ENCODE data around the gene ZNF544.

DNA sequence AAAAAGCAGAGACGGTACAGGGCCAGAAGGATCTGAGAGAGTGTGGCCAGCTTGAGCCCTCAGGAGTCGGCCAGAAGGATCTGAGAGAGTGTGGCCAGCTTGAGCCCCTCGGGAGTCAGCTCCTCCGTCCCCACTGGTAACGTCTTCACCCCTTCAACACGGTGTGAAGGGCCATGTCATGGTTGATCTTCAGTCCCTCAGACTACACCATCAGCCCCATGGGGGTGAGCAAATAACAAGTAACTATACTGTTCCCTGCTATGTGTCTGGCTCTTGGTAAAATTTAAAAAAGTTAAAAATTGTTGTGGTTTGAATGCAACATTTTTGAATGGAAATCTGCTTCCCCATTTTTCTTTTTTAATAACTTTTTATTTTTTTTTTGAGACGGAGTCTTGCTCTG lies 48.5 kb downstream of the ZNF544 start:
- TF ChIP-seq, protein P1, sequence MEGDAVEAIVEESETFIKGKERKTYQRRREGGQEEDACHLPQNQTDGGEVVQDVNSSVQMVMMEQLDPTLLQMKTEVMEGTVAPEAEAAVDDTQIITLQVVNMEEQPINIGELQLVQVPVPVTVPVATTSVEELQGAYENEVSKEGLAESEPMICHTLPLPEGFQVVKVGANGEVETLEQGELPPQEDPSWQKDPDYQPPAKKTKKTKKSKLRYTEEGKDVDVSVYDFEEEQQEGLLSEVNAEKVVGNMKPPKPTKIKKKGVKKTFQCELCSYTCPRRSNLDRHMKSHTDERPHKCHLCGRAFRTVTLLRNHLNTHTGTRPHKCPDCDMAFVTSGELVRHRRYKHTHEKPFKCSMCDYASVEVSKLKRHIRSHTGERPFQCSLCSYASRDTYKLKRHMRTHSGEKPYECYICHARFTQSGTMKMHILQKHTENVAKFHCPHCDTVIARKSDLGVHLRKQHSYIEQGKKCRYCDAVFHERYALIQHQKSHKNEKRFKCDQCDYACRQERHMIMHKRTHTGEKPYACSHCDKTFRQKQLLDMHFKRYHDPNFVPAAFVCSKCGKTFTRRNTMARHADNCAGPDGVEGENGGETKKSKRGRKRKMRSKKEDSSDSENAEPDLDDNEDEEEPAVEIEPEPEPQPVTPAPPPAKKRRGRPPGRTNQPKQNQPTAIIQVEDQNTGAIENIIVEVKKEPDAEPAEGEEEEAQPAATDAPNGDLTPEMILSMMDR (IDR thresholded peaks at IDR 0.05) = no peak
- TF ChIP-seq EP300 (IDR thresholded peaks at IDR 0.05) (no peak), POLR2A (IDR thresholded peaks at IDR 0.05) (no peak)
